GM12891 (cell line): Measurements from ENCODE around the gene DLX4.

Experiments
- PAX5 ChIP-seq: IDR thresholded peaks from 2 replicates; pipeline ENCODE4 v1.6.1; 2011; ENCODE audit warnings: low read length, moderate library complexity, mild to moderate bottlenecking; ENCODE audit not compliant: insufficient read depth, severe bottlenecking
- POLR2A ChIP-seq: IDR thresholded peaks from 2 replicates; pipeline ENCODE4 v1.6.1; 2011; ENCODE audit warnings: low read depth, low read length, control low read depth
- POLR2AphosphoS5 ChIP-seq: IDR thresholded peaks from 2 replicates; pipeline ENCODE4 v1.6.1; 2011; ENCODE audit warnings: low read depth, low read length, control low read depth
- SPI1 ChIP-seq: IDR thresholded peaks from 2 replicates; pipeline ENCODE4 v1.6.1; 2011; ENCODE audit warnings: low read depth, low read length, control low read depth
- TAF1 ChIP-seq: IDR thresholded peaks from 2 replicates; pipeline ENCODE4 v1.6.1; 2011; ENCODE audit warnings: low read depth, low read length, control low read depth

- TF ChIP-seq POLR2AphosphoS5 = no peak
- TF ChIP-seq POLR2A = no peak
- no peak for TF ChIP-seq TAF1
- no peak for TF ChIP-seq SPI1
- no peak for TF ChIP-seq PAX5
These were observed 27.1 kb downstream of the DLX4 start for GRCh38 chr17:49996121-49996494.
